Measurements from ENCODE around the gene TMEM234. TPM values are rescaled to one million over a fixed set of nuclear protein-coding genes. Genes with fewer than 3 reads are reported as not detected.

The TMEM234 gene
- total and polyA plus RNA-seq, 2 of the 8 experiments (the other 6 are each of a cell fraction or from before 2014, with no cell fraction given), result 8.7 to 8.9 TPM

- TF ChIP-seq CTCF (IDR thresholded peaks at IDR 0.05; ENCODE audit: control extremely low read depth in 1 of 3, insufficient read depth in 1 of 3, low read depth in 1 of 3, low read length in 3 of 3) (no peak), GABPA (IDR thresholded peaks at IDR 0.05; ENCODE audit: borderline replicate concordance, insufficient read depth, low read length) (peak; percentile 91), YY1 (IDR thresholded peaks at IDR 0.05; ENCODE audit: low read depth, low read length) (peak; percentile 56; the same call in 1 of the 2 replicates), BCL11A (IDR thresholded peaks at IDR 0.05; ENCODE audit: low read depth in 2 of 2, low read length in 2 of 2) (no peak), SP2 (IDR thresholded peaks at IDR 0.05; ENCODE audit: low read length) (no peak), POU5F1 (IDR thresholded peaks at IDR 0.05; ENCODE audit: low read depth, low read length) (no peak), BACH1 (IDR thresholded peaks at IDR 0.05; ENCODE audit: low read length) (no peak), NANOG (IDR thresholded peaks at IDR 0.05; ENCODE audit: insufficient read depth, low read depth, low read length, poor library complexity, severe bottlenecking) (no peak), SRF (IDR thresholded peaks at IDR 0.05; ENCODE audit: low read depth, low read length) (no peak), EP300 (IDR thresholded peaks at IDR 0.05; ENCODE audit: borderline replicate concordance in 1 of 2, low read depth in 2 of 2, low read length in 2 of 2) (no peak), CHD1 (IDR thresholded peaks at IDR 0.05; ENCODE audit: low read depth, low read length) (no peak), TAF1 (IDR thresholded peaks at IDR 0.05; ENCODE audit: low read depth, low read length) (peak; percentile 57; the same call in 1 of the 2 replicates), SIX5 (IDR thresholded peaks at IDR 0.05; ENCODE audit: low read depth, low read length) (no peak), EZH2 (IDR thresholded peaks at IDR 0.05; ENCODE audit: low read depth, low read length, severe bottlenecking) (no peak), CBX5 (IDR thresholded peaks at IDR 0.05; ENCODE audit: low read depth, low read length) (no peak), HDAC6 (IDR thresholded peaks at IDR 0.05; ENCODE audit: low read depth, low read length) (no peak), TEAD4 (IDR thresholded peaks at IDR 0.05; ENCODE audit: low read depth, low read length) (no peak), JUND (IDR thresholded peaks at IDR 0.05; ENCODE audit: low read length) (peak; percentile 65; the same call in 1 of the 2 replicates), EGR1 (IDR thresholded peaks at IDR 0.05; ENCODE audit: borderline replicate concordance, low read depth, low read length) (peak; percentile 51; the same call in 1 of the 2 replicates), GTF2F1 (IDR thresholded peaks at IDR 0.05; ENCODE audit: borderline replicate concordance, low read depth, low read length) (peak; percentile 61; the same call in 1 of the 2 replicates), RAD21 (IDR thresholded peaks at IDR 0.05 in 1 of 2, conservative IDR thresholded peaks at IDR 0.05 in 1 of 2; ENCODE audit: low read depth in 2 of 2, low read length in 2 of 2) (no peak), ZNF274 (IDR thresholded peaks at IDR 0.05; ENCODE audit: borderline replicate concordance, extremely low read depth, low read length) (no peak)
These were observed at the start of gene TMEM234, which contains the start of gene EIF3I (continued) for GRCh38 chr1:32221980-32222755.

Measured in H1 (cell line).